Spinal cord (tissue), 4 donors: ENCODE measurements around the gene SLC39A1. TPM values are rescaled to one million over a fixed set of nuclear protein-coding genes. Genes with fewer than 3 reads are reported as not detected.

ENCODE experiments used
- polyA plus RNA-seq, 2 donors: library from polyadenylated mRNA; unstranded; fragments of 120-200 nt; gene quantifications; one replicate each; pipeline ENCODE4 v1.2.1, GENCODE V29; 2013; ENCODE audit not compliant: insufficient read length in 2 of 2
- small RNA-seq: library from RNA; depleted of rRNA; stranded (forward); fragments of <200 nt; gene quantifications from one replicate; pipeline ENCODE3, GENCODE V24; 2014; ENCODE audit warnings: low replicate concordance
- total RNA-seq, 2 donors: library from RNA; depleted of rRNA in 1 of 2; stranded (reverse); fragments of 120-200 nt in 1 of 2; fragments of >200 nt in 1 of 2; gene quantifications; one replicate each; pipeline versions ENCODE4 v1.2.3 to v1.2.4, GENCODE V29; 2013 to 2014

The SLC39A1 gene
- total and polyA plus RNA-seq, 4 donors: 30.5 to 66.0 (median 40.0) TPM

Small RNA genes lying within 50 kb of the gene (small RNA-seq; reads per million reads assigned to genes)
- not detected for gene MIR6737

Other genes starting within 250 kb of the SLC39A1 start
- 10 to 100 TPM; 40.5 to 57.8 TPM for gene INTS3, start 235.5 kb downstream of the SLC39A1 start, total RNA-seq
- 100 to 1,000 TPM in 1 of 2 donors, 10 to 100 TPM in 1; 81.5 to 107 TPM for gene INTS3, start 235.5 kb downstream of the SLC39A1 start, polyA plus RNA-seq
- 10 to 100 TPM; 12.1 to 29.0 TPM for gene SLC27A3, start 188.1 kb downstream of the SLC39A1 start, total RNA-seq
- gene SLC27A3, start 188.1 kb downstream of the SLC39A1 start, polyA plus RNA-seq: 10 to 100 TPM; 28.5 to 37.3 TPM
- gene GATAD2B, start 40.6 kb downstream of the SLC39A1 start, total RNA-seq: 10 to 100 TPM; 16.3 to 18.7 TPM
- 10 to 100 TPM; 34.6 to 35.3 TPM for gene GATAD2B, start 40.6 kb downstream of the SLC39A1 start, polyA plus RNA-seq
- 10 to 100 TPM; 18.9 to 19.5 TPM for gene DENND4B, start 16.8 kb downstream of the SLC39A1 start, total RNA-seq
- gene DENND4B, start 16.8 kb downstream of the SLC39A1 start, polyA plus RNA-seq: 10 to 100 TPM; 58.7 to 74.4 TPM
- gene CRTC2, start 4.9 kb downstream of the SLC39A1 start, total RNA-seq: 10 to 100 TPM in 1 of 2 donors, 1 to 10 TPM in 1; 5.8 to 12.7 TPM
- gene CRTC2, start 4.9 kb downstream of the SLC39A1 start, polyA plus RNA-seq: 10 to 100 TPM; 35.2 to 53.1 TPM
- 10 to 100 TPM in 1 of 2 donors, 1 to 10 TPM in 1; 4.3 to 16.5 TPM for gene CREB3L4, start 4.4 kb upstream of the SLC39A1 start, total RNA-seq
- gene CREB3L4, start 4.4 kb upstream of the SLC39A1 start, polyA plus RNA-seq: 10 to 100 TPM in 1 of 2 donors, 1 to 10 TPM in 1; 6.5 to 14.0 TPM
- gene JTB, start 14.1 kb upstream of the SLC39A1 start, total RNA-seq: 100 to 1,000 TPM in 1 of 2 donors, 10 to 100 TPM in 1; 79.4 to 140 TPM
- gene JTB, start 14.1 kb upstream of the SLC39A1 start, polyA plus RNA-seq: 100 to 1,000 TPM; 114 to 121 TPM
- 10 to 100 TPM; 17.6 to 43.3 TPM for gene RAB13, start 22.8 kb upstream of the SLC39A1 start, total RNA-seq
- gene RAB13, start 22.8 kb upstream of the SLC39A1 start, polyA plus RNA-seq: 10 to 100 TPM; 53.7 to 57.1 TPM
- gene RPS27, start 27.2 kb upstream of the SLC39A1 start, total RNA-seq: 1,000 to 10,000 TPM; 1,054 to 4,447 TPM
- 1,000 to 10,000 TPM; 1,570 to 1,672 TPM for gene RPS27, start 27.2 kb upstream of the SLC39A1 start, polyA plus RNA-seq
- gene NUP210L, start 191.5 kb upstream of the SLC39A1 start, total RNA-seq: under 1 TPM; 0.10 to 0.11 TPM
- gene NUP210L, start 191.5 kb upstream of the SLC39A1 start, polyA plus RNA-seq: under 1 TPM; 0.16 to 0.48 TPM
- gene TPM3, start 228.6 kb upstream of the SLC39A1 start, total RNA-seq: 100 to 1,000 TPM; 147 to 235 TPM
- gene TPM3, start 228.6 kb upstream of the SLC39A1 start, polyA plus RNA-seq: 100 to 1,000 TPM; 191 to 194 TPM
- gene CFAP141, start 242.8 kb upstream of the SLC39A1 start, total RNA-seq: under 1 TPM; 0.66 to 0.89 TPM
- 1 to 10 TPM; 2.3 to 5.6 TPM for gene CFAP141, start 242.8 kb upstream of the SLC39A1 start, polyA plus RNA-seq